HUES64 (cell line): Measurements from ENCODE around the gene ZNF239.
"Not testable (repeated sequence)": the region's sequence is repeated elsewhere in the genome, so short reads cannot be mapped to it uniquely, and the experiment has no call there.

Source experiments
- H3K27ac ChIP-seq: 2 replicates; pipeline ENCODE4 v1.7.0; 2013; ENCODE audit warnings: low read depth, low read length, inconsistent platforms
- H3K27me3 ChIP-seq: 2 replicates; pipeline ENCODE4 v1.6.1; 2013; ENCODE audit warnings: mild to moderate bottlenecking, low read length; ENCODE audit not compliant: insufficient read depth
- H3K36me3 ChIP-seq: 2 replicates; pipeline ENCODE4 v1.6.1; 2013; ENCODE audit warnings: mild to moderate bottlenecking, low read length; ENCODE audit not compliant: insufficient read depth
- H3K4me1 ChIP-seq: 2 replicates; pipeline ENCODE4 v1.6.1; 2013; ENCODE audit warnings: mild to moderate bottlenecking, low read length, moderate library complexity; ENCODE audit not compliant: insufficient read depth
- H3K4me3 ChIP-seq: 2 replicates; pipeline ENCODE4 v1.5.1; 2013; ENCODE audit warnings: mild to moderate bottlenecking, low read length, moderate library complexity
- H3K9ac ChIP-seq: 2 replicates; pipeline ENCODE4 v1.6.1; 2013; ENCODE audit warnings: mild to moderate bottlenecking, low read depth, low read length
- H3K9me3 ChIP-seq: 2 replicates; pipeline ENCODE4 v1.6.1; 2013; ENCODE audit warnings: low read depth, low read length; ENCODE audit not compliant: insufficient read depth
- WGBS: fragments of 150-250, 120-280 bp; methylation state at CpG from one replicate; pipeline ENCODE4 v1.1.7; 2013; ENCODE audit warnings: missing lambda C conversion rate; 5-methylcytosine and 5-hydroxymethylcytosine counted together

ZNF239 gene

GRCh38 chr10:43576062-43576461, 1.6 kb upstream of the ZNF239 start:
- 94% methylated on average over 5 of the region's 5 CpGs for WGBS
- H3K9ac ChIP-seq, result no peak overlapping the region

GRCh38 chr10:43574906-43575305, 490 bp upstream of the ZNF239 start:
- Histone ChIP-seq H3K27me3 (peaks cover 26% of the 10 kb centered on the region), H3K36me3 (peaks cover 13% of the 10 kb centered on the region), H3K4me1 (peaks cover 8% of the 10 kb centered on the region), H3K9ac (no peak overlapping the region), H3K9me3 (peaks cover 9% of the 10 kb centered on the region; the same call in 1 of the 2 replicates), H3K4me3 (peak overlapping the region; percentile 62), H3K27ac (no peak overlapping the region)
- WGBS, result 92% methylated on average over 8 of the region's 8 CpGs

More at GRCh38 chr10:43576062-43576461, 1.6 kb upstream of the ZNF239 start:
- Histone ChIP-seq H3K4me3 (no peak overlapping the region), H3K9me3 (peaks cover 9% of the 10 kb centered on the region; the same call in 1 of the 2 replicates), H3K4me1 (peaks cover 8% of the 10 kb centered on the region), H3K36me3 (0 out of 2 replicates have a peak, but pooled peaks cover 3% of the 10 kb centered on the region), H3K27me3 (peaks cover 29% of the 10 kb centered on the region), H3K27ac (no peak overlapping the region)

DNA sequence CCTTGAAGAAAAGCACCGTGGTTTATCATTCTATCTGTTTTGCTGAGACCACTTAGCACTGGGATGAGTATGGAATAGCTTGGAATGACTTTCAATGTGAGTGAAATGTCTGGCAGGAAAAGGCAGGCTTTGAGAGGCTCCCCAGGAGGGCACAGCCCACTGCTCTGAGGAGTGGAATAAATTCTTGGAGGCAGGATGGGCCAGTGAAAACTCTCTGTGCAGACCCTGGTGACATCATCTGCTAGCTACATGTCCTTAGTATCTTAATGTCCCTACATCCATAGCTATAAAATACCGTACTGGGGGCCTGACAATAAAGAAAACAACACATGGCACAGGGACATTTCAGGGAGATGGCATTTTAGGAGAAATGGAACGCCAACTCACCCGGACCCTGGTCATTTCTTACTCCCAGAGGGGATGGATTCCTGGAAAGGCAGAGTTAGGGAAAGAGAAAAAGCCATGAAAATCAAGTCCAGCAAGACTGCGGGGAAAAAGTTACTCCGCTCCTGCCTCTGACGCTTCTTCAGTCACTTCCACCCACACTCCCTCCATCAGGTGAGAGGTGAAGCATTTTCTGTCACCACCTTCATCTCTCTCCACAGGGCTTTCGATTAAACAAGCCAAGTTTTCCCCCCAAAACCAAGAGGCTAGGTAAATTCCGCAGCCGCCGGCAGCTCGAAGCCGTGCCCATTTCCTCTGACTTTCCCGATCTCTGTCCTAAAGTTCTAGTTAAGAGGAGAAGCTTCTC, 991 bp downstream of the ZNF239 start:
- Histone ChIP-seq H3K4me3 (peak overlapping the region; percentile 62), H3K4me1 (peaks cover 8% of the 10 kb centered on the region), H3K9ac (peak overlapping the region; percentile 67), H3K9me3 (peaks cover 9% of the 10 kb centered on the region; the same call in 1 of the 2 replicates), H3K27me3 (peaks cover 26% of the 10 kb centered on the region), H3K36me3 (peaks cover 26% of the 10 kb centered on the region), H3K27ac (no peak overlapping the region)
- 67% methylated on average over 14 of the region's 14 CpGs for WGBS

DNA sequence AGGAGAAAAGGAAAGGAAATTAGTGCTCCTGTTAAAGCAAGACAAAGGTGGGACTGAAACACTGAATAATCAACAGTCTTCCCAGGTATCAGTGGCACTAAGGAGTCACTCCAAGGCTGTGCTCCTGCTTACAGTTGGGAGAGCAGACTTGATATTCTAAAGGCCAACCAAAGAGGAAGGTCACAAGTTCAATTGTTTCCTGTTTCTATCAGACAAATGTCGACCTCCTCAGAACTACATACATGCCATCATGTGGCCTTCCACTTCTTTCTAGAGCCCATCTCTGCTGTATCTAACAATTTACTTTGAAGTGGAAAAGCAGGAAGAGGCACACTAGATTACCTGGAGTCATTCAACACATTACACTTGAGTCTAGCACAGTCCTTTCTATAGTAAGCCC, 3.4 kb downstream of the ZNF239 start:
- Histone ChIP-seq H3K27me3 (peaks cover 25% of the 10 kb centered on the region), H3K36me3 (peaks cover 50% of the 10 kb centered on the region), H3K9me3 (peaks cover 9% of the 10 kb centered on the region; the same call in 1 of the 2 replicates), H3K9ac (no peak overlapping the region), H3K4me1 (peaks cover 8% of the 10 kb centered on the region), H3K27ac (no peak overlapping the region), H3K4me3 (no peak overlapping the region)
- 88% methylated on average over 1 of the region's 1 CpG for WGBS

GRCh38 chr10:43569681-43570080, 4.7 kb downstream of the ZNF239 start:
- Histone ChIP-seq H3K4me1 (peaks cover 8% of the 10 kb centered on the region), H3K27ac (no peak overlapping the region), H3K36me3 (peaks cover 57% of the 10 kb centered on the region), H3K9me3 (peaks cover under 1% of the 10 kb centered on the region; the same call in 1 of the 2 replicates), H3K27me3 (peaks cover 12% of the 10 kb centered on the region), H3K4me3 (no peak overlapping the region), H3K9ac (no peak overlapping the region)

- Histone ChIP-seq H3K4me3 (no peak overlapping the region), H3K27ac (no peak overlapping the region), H3K4me1 (no peaks in the 10 kb centered on the region), H3K27me3 (no peaks in the 10 kb centered on the region), H3K36me3 (peaks cover 74% of the 10 kb centered on the region), H3K9me3 (peaks cover 78% of the 10 kb centered on the region), H3K9ac (no peak overlapping the region)
- WGBS, result 89% methylated on average over 4 of the region's 4 CpGs
Observed at GRCh38 chr10:43557214-43557613, 17.2 kb downstream of the ZNF239 start.

GRCh38 chr10:43543746-43544145, 30.7 kb downstream of the ZNF239 start:
- peaks cover 34% of the 10 kb centered on the region for H3K9me3 ChIP-seq
- H3K27me3 ChIP-seq, H3K9ac ChIP-seq, H3K4me1 ChIP-seq, H3K4me3 ChIP-seq, H3K36me3 ChIP-seq, H3K27ac ChIP-seq: not testable (repeated sequence)
- WGBS, result 93% methylated on average over 11 of the region's 11 CpGs

DNA sequence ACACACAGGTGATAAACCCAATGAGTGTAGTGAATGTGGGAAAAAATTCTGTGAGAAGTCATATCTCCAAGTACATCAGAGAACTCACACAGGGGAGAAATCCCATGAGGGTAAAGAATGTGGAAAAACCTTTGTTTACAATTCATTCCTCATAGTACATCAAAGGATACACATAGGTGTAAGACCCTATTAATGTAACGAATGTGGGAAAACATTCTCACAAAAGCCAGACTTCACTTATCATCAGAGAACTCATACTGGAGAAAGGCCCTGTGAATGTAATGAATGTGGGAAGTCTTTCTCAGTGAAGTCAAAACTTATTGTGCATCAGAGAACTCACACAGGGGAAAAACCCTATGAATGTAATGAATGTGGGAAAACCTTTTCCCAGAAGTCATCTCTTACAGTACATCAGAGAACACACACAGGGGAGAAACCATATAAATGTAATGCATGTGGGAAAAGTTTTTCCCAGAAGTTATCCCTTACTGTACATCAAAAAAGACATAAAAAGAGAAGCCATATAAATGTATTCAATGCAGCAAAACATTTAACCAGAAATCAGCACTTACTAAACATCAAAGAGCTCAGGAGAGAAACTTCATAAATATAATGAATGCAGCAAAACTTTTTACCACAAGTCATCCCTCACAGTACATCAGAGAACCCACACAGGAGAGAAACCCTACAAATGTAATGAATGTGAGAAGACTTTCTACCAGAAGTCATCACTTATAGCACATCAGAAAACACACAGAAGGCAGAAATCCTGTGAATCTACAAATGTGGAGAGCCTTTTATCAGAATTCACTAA, 49.8 kb downstream of the ZNF239 start:
- Histone ChIP-seq H3K9me3 (peaks cover 67% of the 10 kb centered on the region), H3K27ac (no peak overlapping the region), H3K9ac (no peak overlapping the region), H3K36me3 (no peaks in the 10 kb centered on the region), H3K27me3 (no peaks in the 10 kb centered on the region), H3K4me1 (no peaks in the 10 kb centered on the region), H3K4me3 (no peak overlapping the region)
- WGBS, result no CpG with 5 or more reads among the region's 1 CpG
